ENCODE measurements around the gene STXBP5. TPM values are rescaled to one million over a fixed set of nuclear protein-coding genes. Genes with fewer than 3 reads are reported as not detected.

STXBP5 gene
- 10.0 and 10.7 TPM in 2 replicates for polyA plus RNA-seq (2013)

- no peaks in the 10 kb centered on the region for H3K4me1 ChIP-seq (ENCODE audit: control insufficient read depth in 1 of 2, insufficient read depth in 2 of 2, low read length in 2 of 2)
- WGBS (ENCODE audit: extremely low coverage, insufficient coverage, insufficient read length) = no CpG with 5 or more reads among the region's 85 CpGs
Observed at GRCh38 chr6:147204060-147204785, at the start of gene STXBP5. STXBP5 (plus strand) TSS chr6:147204417; CDS start chr6:147204533, 116 bp downstream.

GRCh38 chr6:147154454-147154853, 49.8 kb upstream of the STXBP5 start:
- no peak overlapping the region for H4K91ac ChIP-seq (ENCODE audit: low read depth, low read length)
- no peaks in the 10 kb centered on the region for H3K79me1 ChIP-seq (ENCODE audit: low read length)
- H3K27me3 ChIP-seq (ENCODE audit: insufficient read depth, low read length) = no peaks in the 10 kb centered on the region
- H3K9ac ChIP-seq (ENCODE audit: low read length) = no peak overlapping the region
- no peak for DNase-seq
- no peak overlapping the region for H3K4ac ChIP-seq (ENCODE audit: low read depth, low read length)
- no peaks in the 10 kb centered on the region for H3K79me2 ChIP-seq (ENCODE audit: control insufficient read depth, insufficient read depth, low read length, poor library complexity)
- no peak overlapping the region for H3K27ac ChIP-seq (ENCODE audit: low read depth, low read length)
- no peak overlapping the region for H2BK120ac ChIP-seq (ENCODE audit: insufficient read depth, low read length, poor library complexity)
- H3K9me3 ChIP-seq (ENCODE audit: insufficient read depth, low read depth, low read length) = no peaks in the 10 kb centered on the region
- H2BK12ac ChIP-seq (ENCODE audit: low read length) = no peak overlapping the region
- no peak overlapping the region for H2BK5ac ChIP-seq (ENCODE audit: low read depth, low read length, poor library complexity)
- H4K12ac ChIP-seq (ENCODE audit: low read depth, low read length) = no peak overlapping the region
- no peak overlapping the region for H3K14ac ChIP-seq (ENCODE audit: low read length)
- H3K4me2 ChIP-seq (ENCODE audit: low read length) = no peak overlapping the region
- H3K36me3 ChIP-seq (ENCODE audit: control insufficient read depth in 1 of 2, insufficient read depth in 2 of 2, low read length in 2 of 2) = no peaks in the 10 kb centered on the region
- H3K4me1 ChIP-seq (ENCODE audit: control insufficient read depth in 1 of 2, insufficient read depth in 2 of 2, low read length in 2 of 2) = no peaks in the 10 kb centered on the region
- H4K8ac ChIP-seq (ENCODE audit: low read depth, low read length) = no peak overlapping the region
- no CpG with 5 or more reads among the region's 1 CpG for WGBS (ENCODE audit: extremely low coverage, insufficient coverage, insufficient read length)
- H2AFZ ChIP-seq (ENCODE audit: insufficient read depth, low read length, poor library complexity) = no peak overlapping the region
- no peak overlapping the region for H2AK5ac ChIP-seq (ENCODE audit: low read length)
- no peak overlapping the region for H3K18ac ChIP-seq (ENCODE audit: low read length)
- H3K23ac ChIP-seq (ENCODE audit: low read length) = no peak overlapping the region
- H3K4me3 ChIP-seq (ENCODE audit: low read depth, low read length) = no peak overlapping the region

More at GRCh38 chr6:147204060-147204785, at the start of gene STXBP5:
- peak within 1 kb of the TSS; percentile 43 for H2AFZ ChIP-seq (ENCODE audit: insufficient read depth, low read length, poor library complexity)
- no peak within 1 kb of the TSS for H4K12ac ChIP-seq (ENCODE audit: low read depth, low read length)
- peak within 1 kb of the TSS; percentile 99 for H3K4me2 ChIP-seq (ENCODE audit: low read length)
- peaks cover 6% of the 10 kb centered on the region for H3K79me2 ChIP-seq (ENCODE audit: control insufficient read depth, insufficient read depth, low read length, poor library complexity)
- H2BK5ac ChIP-seq (ENCODE audit: low read depth, low read length, poor library complexity) = peak within 1 kb of the TSS; percentile 59
- H3K4ac ChIP-seq (ENCODE audit: low read depth, low read length) = peak within 1 kb of the TSS; percentile 38
- peak within 1 kb of the TSS; percentile 90 for H3K9ac ChIP-seq (ENCODE audit: low read length)
- H2BK12ac ChIP-seq (ENCODE audit: low read length) = no peak within 1 kb of the TSS
- H3K79me1 ChIP-seq (ENCODE audit: low read length) = peaks cover 12% of the 10 kb centered on the region
- peak within 1 kb of the TSS; percentile 73 for H4K8ac ChIP-seq (ENCODE audit: low read depth, low read length)
- peak within 1 kb of the TSS; percentile 67 for H2BK120ac ChIP-seq (ENCODE audit: insufficient read depth, low read length, poor library complexity)
- peak within 1 kb of the TSS; percentile 79 for H3K14ac ChIP-seq (ENCODE audit: low read length)
- no peaks in the 10 kb centered on the region for H3K9me3 ChIP-seq (ENCODE audit: insufficient read depth, low read depth, low read length)
- peak; percentile 25 to 52 for DNase-seq
- peak within 1 kb of the TSS; percentile 99 for H3K4me3 ChIP-seq (ENCODE audit: low read depth, low read length)
- H3K27me3 ChIP-seq (ENCODE audit: insufficient read depth, low read length) = no peaks in the 10 kb centered on the region
- H4K91ac ChIP-seq (ENCODE audit: low read depth, low read length) = peak within 1 kb of the TSS; percentile 41
- H3K36me3 ChIP-seq (ENCODE audit: control insufficient read depth in 1 of 2, insufficient read depth in 2 of 2, low read length in 2 of 2) = no peaks in the 10 kb centered on the region
- peak within 1 kb of the TSS; percentile 80 for H3K27ac ChIP-seq (ENCODE audit: low read depth, low read length)
- H3K18ac ChIP-seq (ENCODE audit: low read length) = peak within 1 kb of the TSS; percentile 53
- H3K23ac ChIP-seq (ENCODE audit: low read length) = no peak within 1 kb of the TSS
- H2AK5ac ChIP-seq (ENCODE audit: low read length) = no peak within 1 kb of the TSS

- Histone ChIP-seq H3K4me2 (ENCODE audit: low read length) (no peak overlapping the region), H3K9ac (ENCODE audit: low read length) (no peak overlapping the region), H3K18ac (ENCODE audit: low read length) (no peak overlapping the region), H4K91ac (ENCODE audit: low read depth, low read length) (no peak overlapping the region), H3K27ac (ENCODE audit: low read depth, low read length) (no peak overlapping the region), H2AK5ac (ENCODE audit: low read length) (no peak overlapping the region), H2AFZ (ENCODE audit: insufficient read depth, low read length, poor library complexity) (no peak overlapping the region), H3K9me3 (ENCODE audit: insufficient read depth, low read depth, low read length) (no peaks in the 10 kb centered on the region), H2BK120ac (ENCODE audit: insufficient read depth, low read length, poor library complexity) (no peak overlapping the region), H3K23ac (ENCODE audit: low read length) (no peak overlapping the region), H2BK5ac (ENCODE audit: low read depth, low read length, poor library complexity) (no peak overlapping the region), H3K14ac (ENCODE audit: low read length) (no peak overlapping the region), H4K8ac (ENCODE audit: low read depth, low read length) (no peak overlapping the region), H3K4ac (ENCODE audit: low read depth, low read length) (no peak overlapping the region), H3K4me1 (ENCODE audit: control insufficient read depth in 1 of 2, insufficient read depth in 2 of 2, low read length in 2 of 2) (no peaks in the 10 kb centered on the region), H3K27me3 (ENCODE audit: insufficient read depth, low read length) (no peaks in the 10 kb centered on the region), H3K36me3 (ENCODE audit: control insufficient read depth in 1 of 2, insufficient read depth in 2 of 2, low read length in 2 of 2) (no peaks in the 10 kb centered on the region), H3K4me3 (ENCODE audit: low read depth, low read length) (no peak overlapping the region), H2BK12ac (ENCODE audit: low read length) (no peak overlapping the region), H3K79me2 (ENCODE audit: control insufficient read depth, insufficient read depth, low read length, poor library complexity) (no peaks in the 10 kb centered on the region), H4K12ac (ENCODE audit: low read depth, low read length) (no peak overlapping the region), H3K79me1 (ENCODE audit: low read length) (no peaks in the 10 kb centered on the region)
- no peak for DNase-seq
Observed at GRCh38 chr6:147156218-147156617, 48.0 kb upstream of the STXBP5 start.

- Histone ChIP-seq H4K12ac (ENCODE audit: low read depth, low read length) (no peak overlapping the region), H4K8ac (ENCODE audit: low read depth, low read length) (no peak overlapping the region), H3K36me3 (ENCODE audit: control insufficient read depth in 1 of 2, insufficient read depth in 2 of 2, low read length in 2 of 2) (no peaks in the 10 kb centered on the region), H3K9me3 (ENCODE audit: insufficient read depth, low read depth, low read length) (no peaks in the 10 kb centered on the region), H3K14ac (ENCODE audit: low read length) (no peak overlapping the region), H2AK5ac (ENCODE audit: low read length) (no peak overlapping the region), H3K4me3 (ENCODE audit: low read depth, low read length) (no peak overlapping the region), H3K27me3 (ENCODE audit: insufficient read depth, low read length) (no peaks in the 10 kb centered on the region), H2BK5ac (ENCODE audit: low read depth, low read length, poor library complexity) (no peak overlapping the region), H2AFZ (ENCODE audit: insufficient read depth, low read length, poor library complexity) (no peak overlapping the region), H4K91ac (ENCODE audit: low read depth, low read length) (no peak overlapping the region), H3K79me1 (ENCODE audit: low read length) (no peaks in the 10 kb centered on the region), H2BK120ac (ENCODE audit: insufficient read depth, low read length, poor library complexity) (no peak overlapping the region), H3K18ac (ENCODE audit: low read length) (no peak overlapping the region), H2BK12ac (ENCODE audit: low read length) (no peak overlapping the region), H3K23ac (ENCODE audit: low read length) (no peak overlapping the region), H3K27ac (ENCODE audit: low read depth, low read length) (no peak overlapping the region), H3K4me1 (ENCODE audit: control insufficient read depth in 1 of 2, insufficient read depth in 2 of 2, low read length in 2 of 2) (no peaks in the 10 kb centered on the region), H3K4ac (ENCODE audit: low read depth, low read length) (no peak overlapping the region), H3K9ac (ENCODE audit: low read length) (no peak overlapping the region), H3K4me2 (ENCODE audit: low read length) (no peak overlapping the region), H3K79me2 (ENCODE audit: control insufficient read depth, insufficient read depth, low read length, poor library complexity) (no peaks in the 10 kb centered on the region)
- WGBS (ENCODE audit: extremely low coverage, insufficient coverage, insufficient read length) = 100% methylated on average over 1 of the region's 4 CpGs
- no peak for DNase-seq
Observed at GRCh38 chr6:147156799-147157382, 47.3 kb upstream of the STXBP5 start.
